GM18951 (cell line): ENCODE results near the gene RGL1.

ENCODE experiments used
- POLR2A ChIP-seq: IDR thresholded peaks from 4 replicates; pipeline ENCODE4 v1.6.1; 2011; ENCODE audit warnings: mild to moderate bottlenecking; ENCODE audit not compliant: insufficient read length, insufficient read depth; ENCODE audit errors: extremely low read depth
- in situ Hi-C: fragments of 300-500 bp; cut with MboI; formaldehyde crosslinking; loops from one replicate; pipeline ENCODE4 v1.12.0; 2022; ENCODE audit warnings: low sequenced_read_pairs, mixed read lengths, inconsistent platforms; ENCODE audit not compliant: unreplicated experiment

Gene RGL1

GRCh38 chr1:183903101-183903500 lies 98.2 kb downstream of the RGL1 start:
- in situ Hi-C loops = loop anchor here (25.0 kb wide), 1 partner anchor 616 kb away; no protein-coding TSS in a partner anchor

GRCh38 chr1:183905508-183906113 lies 100.7 kb downstream of the RGL1 start:
- TF ChIP-seq POLR2A = no peak
- in situ Hi-C loops = loop anchor here (25.0 kb wide), 1 partner anchor 618 kb away; no protein-coding TSS in a partner anchor

More at GRCh38 chr1:183903101-183903500, 98.2 kb downstream of the RGL1 start:
- TF ChIP-seq POLR2A = no peak

- in situ Hi-C loops = loop anchor here (25.0 kb wide), 1 partner anchor 620 kb away; no protein-coding TSS in a partner anchor
- no peak for TF ChIP-seq POLR2A
These were observed 102.2 kb downstream of the RGL1 start for GRCh38 chr1:183907070-183907469.

- TF ChIP-seq POLR2A = no peak
- in situ Hi-C loops = loop anchor here (25.0 kb wide), 1 partner anchor 621 kb away; no protein-coding TSS in a partner anchor
These were observed 103.2 kb downstream of the RGL1 start for GRCh38 chr1:183908079-183908478.

GRCh38 chr1:183909672-183910071 lies 104.8 kb downstream of the RGL1 start:
- in situ Hi-C loops = loop anchor here (10.0 to 25.0 kb wide), 2 partner anchors 265 to 622 kb away; no protein-coding TSS in a partner anchor
- TF ChIP-seq POLR2A = no peak

- TF ChIP-seq POLR2A = no peak
- in situ Hi-C loops = loop anchor here (10.0 to 25.0 kb wide), 2 partner anchors 266 to 624 kb away; no protein-coding TSS in a partner anchor
These were observed 105.9 kb downstream of the RGL1 start for GRCh38 chr1:183910845-183911244.

GRCh38 chr1:183911285-183911684 lies 106.4 kb downstream of the RGL1 start:
- no peak for TF ChIP-seq POLR2A
- in situ Hi-C loops = loop anchor here (10.0 to 25.0 kb wide), 2 partner anchors 266 to 624 kb away; no protein-coding TSS in a partner anchor

GRCh38 chr1:183912265-183912886 lies 107.5 kb downstream of the RGL1 start:
- TF ChIP-seq POLR2A = no peak
- in situ Hi-C loops = loop anchor here (10.0 to 25.0 kb wide), 2 partner anchors 268 to 625 kb away; no protein-coding TSS in a partner anchor

GRCh38 chr1:183913567-183913993 lies 108.7 kb downstream of the RGL1 start:
- TF ChIP-seq POLR2A = no peak
- in situ Hi-C loops = loop anchor here (10.0 to 25.0 kb wide), 2 partner anchors 269 to 626 kb away; no protein-coding TSS in a partner anchor

- in situ Hi-C loops = loop anchor here (10.0 to 25.0 kb wide), 2 partner anchors 269 to 627 kb away; no protein-coding TSS in a partner anchor
- no peak for TF ChIP-seq POLR2A
These were observed 109.4 kb downstream of the RGL1 start for GRCh38 chr1:183914276-183914675.

GRCh38 chr1:183914891-183915290 lies 110.0 kb downstream of the RGL1 start:
- TF ChIP-seq POLR2A = no peak
- in situ Hi-C loops = loop anchor here (10.0 to 25.0 kb wide), 2 partner anchors 270 to 628 kb away; no protein-coding TSS in a partner anchor

GRCh38 chr1:183915625-183916510 lies 110.9 kb downstream of the RGL1 start:
- no peak for TF ChIP-seq POLR2A
- in situ Hi-C loops = loop anchor here (10.0 to 25.0 kb wide), 2 partner anchors 271 to 629 kb away; no protein-coding TSS in a partner anchor
